Measurements from ENCODE around the gene HLA-B. TPM values are rescaled to one million over a fixed set of nuclear protein-coding genes. Genes with fewer than 3 reads are reported as not detected.
"Not testable (repeated sequence)": the region's sequence is repeated elsewhere in the genome, so short reads cannot be mapped to it uniquely, and the experiment has no call there.

HLA-B gene
- polyA plus RNA-seq, 1 donor from 2014 or later = 9.4 TPM

DNA sequence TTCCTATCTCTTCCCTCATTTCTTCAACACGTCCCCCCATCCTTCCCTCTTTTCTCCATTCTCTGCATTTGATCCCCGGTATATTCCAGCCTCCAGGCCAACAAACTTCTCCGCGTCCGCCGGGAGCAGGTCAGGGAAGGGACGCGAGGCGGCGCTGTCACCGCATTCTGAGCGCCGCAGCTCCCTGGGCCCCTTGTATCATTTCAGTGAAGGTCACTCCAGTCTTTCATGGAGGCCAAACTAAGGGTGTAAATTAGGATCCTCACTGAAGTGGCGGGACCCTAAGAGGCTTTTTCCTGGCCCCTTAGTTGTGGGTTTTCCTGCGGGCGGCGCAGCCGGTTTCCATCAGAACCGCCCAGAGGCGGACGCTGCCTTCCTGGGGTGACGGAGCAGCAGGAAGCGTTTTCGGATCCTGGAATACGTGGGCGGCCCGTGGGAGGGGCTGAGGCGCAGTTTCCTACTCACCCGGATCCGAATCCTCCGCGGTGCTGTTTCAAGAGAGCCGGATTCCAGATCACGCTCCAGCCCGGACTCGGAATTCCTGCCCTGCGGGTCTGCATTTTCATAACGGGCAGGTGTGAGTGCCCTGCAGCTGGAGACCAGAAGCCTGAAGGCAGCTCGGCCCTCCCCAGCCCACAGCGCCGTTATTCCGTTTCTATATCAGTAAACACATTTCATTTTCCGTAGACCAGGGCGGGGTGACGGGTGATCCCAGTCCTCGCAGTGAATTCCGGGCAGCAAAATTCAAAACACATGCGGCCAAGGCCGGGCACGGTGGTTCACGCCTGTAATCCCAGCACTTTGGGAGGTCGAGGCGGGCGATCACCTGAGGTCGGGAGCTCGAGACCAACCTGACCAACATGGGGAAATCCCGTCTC, 42.8 kb upstream of the HLA-B start:
- H2AFZ ChIP-seq (ENCODE audit: low read depth, low read length) = peak overlapping the region; percentile 40
- peaks cover 45% of the 10 kb centered on the region for H3K27me3 ChIP-seq (ENCODE audit: insufficient read depth, low read depth, low read length)
- TF ChIP-seq REST (IDR thresholded peaks at IDR 0.05; ENCODE audit: borderline replicate concordance) (peak; percentile 46), SMC3 (conservative IDR thresholded peaks at IDR 0.05; ENCODE audit: poor library complexity) (peak; percentile 68), RAD21 (conservative IDR thresholded peaks at IDR 0.05) (peak; percentile 67), EP300 (conservative IDR thresholded peaks at IDR 0.05; ENCODE audit: poor library complexity, severe bottlenecking) (no peak), POLR2AphosphoS5 (IDR thresholded peaks at IDR 0.05) (no peak), MXI1 (conservative IDR thresholded peaks at IDR 0.05; ENCODE audit: poor library complexity, severe bottlenecking) (peak; percentile 14), TAF1 (IDR thresholded peaks at IDR 0.05; ENCODE audit: low read depth) (no peak), EZH2 (IDR thresholded peaks at IDR 0.05; ENCODE audit: borderline replicate concordance, insufficient read depth, low read length, poor library complexity, severe bottlenecking) (no peak)
- TF ChIP-seq, protein P1, sequence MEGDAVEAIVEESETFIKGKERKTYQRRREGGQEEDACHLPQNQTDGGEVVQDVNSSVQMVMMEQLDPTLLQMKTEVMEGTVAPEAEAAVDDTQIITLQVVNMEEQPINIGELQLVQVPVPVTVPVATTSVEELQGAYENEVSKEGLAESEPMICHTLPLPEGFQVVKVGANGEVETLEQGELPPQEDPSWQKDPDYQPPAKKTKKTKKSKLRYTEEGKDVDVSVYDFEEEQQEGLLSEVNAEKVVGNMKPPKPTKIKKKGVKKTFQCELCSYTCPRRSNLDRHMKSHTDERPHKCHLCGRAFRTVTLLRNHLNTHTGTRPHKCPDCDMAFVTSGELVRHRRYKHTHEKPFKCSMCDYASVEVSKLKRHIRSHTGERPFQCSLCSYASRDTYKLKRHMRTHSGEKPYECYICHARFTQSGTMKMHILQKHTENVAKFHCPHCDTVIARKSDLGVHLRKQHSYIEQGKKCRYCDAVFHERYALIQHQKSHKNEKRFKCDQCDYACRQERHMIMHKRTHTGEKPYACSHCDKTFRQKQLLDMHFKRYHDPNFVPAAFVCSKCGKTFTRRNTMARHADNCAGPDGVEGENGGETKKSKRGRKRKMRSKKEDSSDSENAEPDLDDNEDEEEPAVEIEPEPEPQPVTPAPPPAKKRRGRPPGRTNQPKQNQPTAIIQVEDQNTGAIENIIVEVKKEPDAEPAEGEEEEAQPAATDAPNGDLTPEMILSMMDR (IDR thresholded peaks at IDR 0.05; ENCODE audit: poor library complexity, severe bottlenecking) = peak; percentile 81
- H3K4me3 ChIP-seq (ENCODE audit: low read length) = peak overlapping the region; percentile 67
- H3K9me3 ChIP-seq (ENCODE audit: low read length) = no peaks in the 10 kb centered on the region
- H3K36me3 ChIP-seq (ENCODE audit: insufficient read depth, low read length) = no peaks in the 10 kb centered on the region
- peak overlapping the region; percentile 48 for H3K9ac ChIP-seq (ENCODE audit: low read length)
- no peak overlapping the region for H3K4me2 ChIP-seq (ENCODE audit: low read length)
- no peaks in the 10 kb centered on the region for H3K79me2 ChIP-seq (replicated peaks; ENCODE audit: insufficient read depth, low read length)
- H3K27ac ChIP-seq (ENCODE audit: low read length) = no peak overlapping the region
- no peaks in the 10 kb centered on the region for H3F3A ChIP-seq (ENCODE audit: insufficient read depth, low read length, poor library complexity, severe bottlenecking)
- H4K20me1 ChIP-seq (ENCODE audit: insufficient read depth) = no peaks in the 10 kb centered on the region
- H3K9me2 ChIP-seq (ENCODE audit: insufficient read depth, low read length) = no peaks in the 10 kb centered on the region

DNA sequence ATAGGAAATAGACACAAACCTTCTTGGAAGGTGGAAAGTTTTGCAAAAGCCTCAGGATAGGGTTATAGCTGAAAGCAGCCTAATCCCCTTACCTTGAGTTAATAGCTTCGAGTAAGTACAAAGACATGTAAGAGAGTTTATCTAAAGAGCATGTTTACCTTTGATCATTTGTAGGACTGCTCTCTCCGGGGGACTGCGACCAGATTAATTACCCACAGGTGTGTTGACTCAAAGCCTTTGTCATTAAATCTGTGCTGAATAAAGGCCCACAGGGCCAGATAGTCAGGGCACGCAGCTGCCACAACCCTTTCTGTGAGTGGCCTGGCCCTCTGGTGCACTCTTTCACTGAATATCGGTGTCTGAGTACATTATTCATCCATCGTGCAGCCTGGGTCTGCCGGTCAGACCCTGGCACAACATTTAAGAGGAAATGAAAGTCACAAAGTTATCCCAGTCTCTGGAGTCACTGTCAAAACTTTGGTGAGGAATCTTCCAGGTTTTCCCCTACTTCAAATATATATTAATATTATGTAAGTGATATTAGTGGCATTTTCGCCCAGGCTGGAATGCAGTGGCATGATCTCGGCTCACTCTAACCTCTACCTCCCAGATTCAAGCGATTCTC, 41.0 kb upstream of the HLA-B start:
- peaks cover 30% of the 10 kb centered on the region for H3K27me3 ChIP-seq (ENCODE audit: insufficient read depth, low read depth, low read length)
- no peaks in the 10 kb centered on the region for H3K9me2 ChIP-seq (ENCODE audit: insufficient read depth, low read length)
- H3K4me2 ChIP-seq (ENCODE audit: low read length) = no peak overlapping the region

GRCh38 chr6:31397153-31397499, 40.1 kb upstream of the HLA-B start:
- not testable (repeated sequence) for H3K36me3 ChIP-seq (ENCODE audit: insufficient read depth, low read length); H3K9me2 ChIP-seq (ENCODE audit: insufficient read depth, low read length); H3F3A ChIP-seq (ENCODE audit: insufficient read depth, low read length, poor library complexity, severe bottlenecking); H3K9ac ChIP-seq (ENCODE audit: low read length); H3K4me2 ChIP-seq (ENCODE audit: low read length); H4K20me1 ChIP-seq (ENCODE audit: insufficient read depth); H2AFZ ChIP-seq (ENCODE audit: low read depth, low read length); H3K79me2 ChIP-seq (replicated peaks; ENCODE audit: insufficient read depth, low read length); H3K9me3 ChIP-seq (ENCODE audit: low read length); H3K4me3 ChIP-seq (ENCODE audit: low read length); H3K27ac ChIP-seq (ENCODE audit: low read length)
- peaks cover 21% of the 10 kb centered on the region for H3K27me3 ChIP-seq (ENCODE audit: insufficient read depth, low read depth, low read length)

More for the DNA sequence above, 41.0 kb upstream of the HLA-B start:
- no peak overlapping the region for H2AFZ ChIP-seq (ENCODE audit: low read depth, low read length)
- no peaks in the 10 kb centered on the region for H3K36me3 ChIP-seq (ENCODE audit: insufficient read depth, low read length)
- no peak overlapping the region for H3K27ac ChIP-seq (ENCODE audit: low read length)
- no peaks in the 10 kb centered on the region for H3K79me2 ChIP-seq (replicated peaks; ENCODE audit: insufficient read depth, low read length)
- no peak overlapping the region for H3K4me3 ChIP-seq (ENCODE audit: low read length)
- no peaks in the 10 kb centered on the region for H3K9me3 ChIP-seq (ENCODE audit: low read length)
- H4K20me1 ChIP-seq (ENCODE audit: insufficient read depth) = no peaks in the 10 kb centered on the region
- H3K9ac ChIP-seq (ENCODE audit: low read length) = no peak overlapping the region
- H3F3A ChIP-seq (ENCODE audit: insufficient read depth, low read length, poor library complexity, severe bottlenecking) = no peaks in the 10 kb centered on the region
- TF ChIP-seq MXI1 (conservative IDR thresholded peaks at IDR 0.05; ENCODE audit: poor library complexity, severe bottlenecking) = no peak
- TF ChIP-seq EZH2 (IDR thresholded peaks at IDR 0.05; ENCODE audit: borderline replicate concordance, insufficient read depth, low read length, poor library complexity, severe bottlenecking) = no peak
- no peak for TF ChIP-seq SMC3 (conservative IDR thresholded peaks at IDR 0.05; ENCODE audit: poor library complexity)
- TF ChIP-seq RAD21 (conservative IDR thresholded peaks at IDR 0.05) = no peak
- no peak for TF ChIP-seq TAF1 (IDR thresholded peaks at IDR 0.05; ENCODE audit: low read depth)

Data from neural cell (in vitro differentiated cells).